H1 (cell line): Measurements from ENCODE around the gene ABLIM1. TPM values are rescaled to one million over a fixed set of nuclear protein-coding genes. Genes with fewer than 3 reads are reported as not detected.

ENCODE experiments used
- CTCF ChIA-PET: fragments of 300-600 bp; sonication (Branson Sonifier 250); formaldehyde crosslinking; loops from one replicate; lab custom pipeline; 2021; ENCODE audit not compliant: partially characterized antibody; lab: Charles Lee
- POLR2A ChIA-PET: fragments of 300-600 bp; sonication (Branson Sonifier 250); formaldehyde crosslinking; loops from one replicate; lab custom pipeline; 2021; ENCODE audit warnings: inconsistent platforms; ENCODE audit not compliant: partially characterized antibody; lab: Charles Lee
- DNase-seq, 2 experiments: peaks; one replicate each; pipeline versions ENCODE4 v3.0.0 to v3.0.0-alpha.2; 2010 to 2022; ENCODE audit warnings: low spot score in 2 of 2, low read depth in 1 of 2, mixed read lengths in 1 of 2
- FAIRE-seq: peaks from 2 replicates; lab custom pipeline; 2011; peaks lifted over from hg19 to GRCh38; lab: Jason Lieb, UNC
- H2AFZ ChIP-seq: 2 replicates; pipeline ENCODE4 v1.8.1; 2012; ENCODE audit warnings: low read length, inconsistent platforms
- H2AK5ac ChIP-seq: 2 replicates; pipeline ENCODE4 v1.6.1; 2013; ENCODE audit warnings: low read depth, low read length
- H2BK120ac ChIP-seq: replicated peaks from 2 replicates; pipeline ENCODE3; 2013; ENCODE audit warnings: low read depth, low read length, inconsistent platforms
- H2BK12ac ChIP-seq: 2 replicates; pipeline ENCODE4 v1.6.1; 2013; ENCODE audit warnings: low read depth, low read length
- H2BK15ac ChIP-seq: 2 replicates; pipeline ENCODE4 v1.6.1; 2013; ENCODE audit warnings: low read length
- H2BK20ac ChIP-seq: 2 replicates; pipeline ENCODE4 v1.6.1; 2013; ENCODE audit warnings: low read length
- H2BK5ac ChIP-seq: 2 replicates; pipeline ENCODE4 v1.6.1; 2013; ENCODE audit warnings: low read depth, low read length
- H3K14ac ChIP-seq: 2 replicates; pipeline ENCODE4 v1.6.1; 2013; ENCODE audit warnings: inconsistent platforms; ENCODE audit not compliant: insufficient read length
- H3K18ac ChIP-seq: 2 replicates; pipeline ENCODE4 v1.6.1; 2013; ENCODE audit warnings: low read length; ENCODE audit errors: extremely low read depth
- H3K23ac ChIP-seq: 2 replicates; pipeline ENCODE4 v1.6.1; 2013; ENCODE audit warnings: inconsistent platforms; ENCODE audit not compliant: insufficient read length
- H3K23me2 ChIP-seq: 2 replicates; pipeline ENCODE4 v1.6.1; 2013; ENCODE audit warnings: low read depth, low read length
- H3K27ac ChIP-seq: 2 replicates; pipeline ENCODE4 v1.6.1; 2011; ENCODE audit warnings: low read depth, low read length, inconsistent platforms
- H3K27me3 ChIP-seq, 4 experiments: replicated peaks in 1 of 4; 1 replicate in 1 of 4; 2 replicates in 3 of 4; pipeline versions ENCODE4 v1.6.1 to v1.8.1; 2011 to 2013; ENCODE audit warnings: low read length in 3 of 4, mild to moderate bottlenecking in 3 of 4, inconsistent platforms in 2 of 4, mixed read lengths in 2 of 4, moderate library complexity in 1 of 4; ENCODE audit not compliant: control insufficient read depth in 3 of 4, insufficient read depth in 3 of 4; ENCODE audit errors: extremely low read depth in 1 of 4
- H3K36me3 ChIP-seq, 4 experiments: 2 replicates each; pipeline versions ENCODE4 v1.6.1 to v1.8.1; 2011 to 2013; ENCODE audit warnings: mild to moderate bottlenecking in 4 of 4, low read length in 3 of 4, moderate library complexity in 2 of 4, control low read depth in 1 of 4, inconsistent platforms in 1 of 4; ENCODE audit not compliant: insufficient read depth in 4 of 4, control insufficient read depth in 2 of 4
- H3K4ac ChIP-seq: replicated peaks from 2 replicates; pipeline ENCODE3; 2013; ENCODE audit warnings: low read length, low read depth, mixed read lengths, inconsistent platforms; ENCODE audit not compliant: insufficient read length
- H3K4me1 ChIP-seq, 4 experiments: replicated peaks in 1 of 4; 1 replicate in 1 of 4; 2 replicates in 3 of 4; pipeline versions ENCODE4 v1.6.1 to v1.8.1; 2011 to 2013; ENCODE audit warnings: low read length in 3 of 4, inconsistent platforms in 2 of 4, mixed read lengths in 1 of 4; ENCODE audit not compliant: insufficient read depth in 4 of 4, control insufficient read depth in 3 of 4
- H3K4me2 ChIP-seq, 2 experiments: 2 replicates each; pipeline versions ENCODE4 v1.6.1 to v1.8.1; 2011 to 2013; ENCODE audit warnings: low read depth in 2 of 2, low read length in 2 of 2, control low read depth in 1 of 2, inconsistent platforms in 1 of 2, mild to moderate bottlenecking in 1 of 2; ENCODE audit not compliant: insufficient read depth in 1 of 2
- H3K4me3 ChIP-seq, 4 experiments: fragments of 200-600, 300-600 bp in 1 of 4; sonication (generic), shearing (Covaris generic), sonication (Bioruptor Twin) in 1 of 4; 2 replicates each; pipeline versions ENCODE4 v1.5.1 to v1.8.1; 2011 to 2016; ENCODE audit warnings: low read length in 4 of 4, low read depth in 3 of 4, control low read depth in 2 of 4, inconsistent platforms in 2 of 4, mild to moderate bottlenecking in 2 of 4, mixed read lengths in 1 of 4, moderate library complexity in 1 of 4; ENCODE audit not compliant: insufficient read depth in 2 of 4; ENCODE audit errors: extremely low read depth in 1 of 4
- H3K56ac ChIP-seq: replicated peaks from 2 replicates; pipeline ENCODE3; 2013; ENCODE audit warnings: low read depth, mild to moderate bottlenecking, mixed read lengths, low read length, inconsistent platforms; ENCODE audit not compliant: insufficient read length
- H3K79me1 ChIP-seq: 2 replicates; pipeline ENCODE4 v1.6.1; 2013; ENCODE audit warnings: low read depth, low read length, control low read depth
- H3K79me2 ChIP-seq, 2 experiments: 2 replicates each; pipeline versions ENCODE4 v1.6.1 to v1.8.1; 2012 to 2013; ENCODE audit warnings: low read length in 2 of 2, mild to moderate bottlenecking in 2 of 2, inconsistent platforms in 1 of 2; ENCODE audit not compliant: insufficient read depth in 2 of 2, control insufficient read depth in 1 of 2
- H3K9ac ChIP-seq, 4 experiments: replicated peaks in 1 of 4; 1 replicate in 1 of 4; 2 replicates in 3 of 4; pipeline versions ENCODE4 v1.6.1 to v1.8.1; 2011 to 2013; ENCODE audit warnings: low read depth in 3 of 4, low read length in 3 of 4, control low read depth in 2 of 4, mild to moderate bottlenecking in 2 of 4, moderate library complexity in 2 of 4, inconsistent platforms in 1 of 4; ENCODE audit errors: extremely low read depth in 1 of 4
- H3K9me3 ChIP-seq, 2 experiments: 2 replicates each; pipeline versions ENCODE4 v1.6.1 to v1.8.1; 2012 to 2013; ENCODE audit warnings: mild to moderate bottlenecking in 2 of 2, moderate library complexity in 2 of 2, control low read depth in 1 of 2, inconsistent platforms in 1 of 2, low read depth in 1 of 2, low read length in 1 of 2, mixed read lengths in 1 of 2; ENCODE audit not compliant: insufficient read depth in 2 of 2
- H4K20me1 ChIP-seq, 2 experiments: replicated peaks in 1 of 2; 2 replicates each; pipeline versions ENCODE3 to v1.8.1; 2011 to 2013; ENCODE audit warnings: inconsistent platforms in 2 of 2, low read length in 2 of 2, mild to moderate bottlenecking in 1 of 2; ENCODE audit not compliant: insufficient read depth in 2 of 2, control insufficient read depth in 1 of 2
- H4K5ac ChIP-seq: 2 replicates; pipeline ENCODE4 v1.6.1; 2013; ENCODE audit warnings: low read length, low read depth, mixed read lengths, inconsistent platforms; ENCODE audit not compliant: insufficient read length
- H4K8ac ChIP-seq: 2 replicates; pipeline ENCODE4 v1.8.0; 2013; ENCODE audit warnings: mild to moderate bottlenecking, moderate library complexity, low read length, inconsistent platforms; ENCODE audit not compliant: insufficient read depth; ENCODE audit errors: extremely low read depth
- H4K91ac ChIP-seq: replicated peaks from 2 replicates; pipeline ENCODE3; 2013; ENCODE audit warnings: low read length, mixed read lengths, inconsistent platforms; ENCODE audit not compliant: insufficient read length
- E2F6 ChIP-seq: IDR thresholded peaks from 2 replicates; pipeline ENCODE4 v1.6.1; 2012; ENCODE audit warnings: inconsistent platforms
- EZH2 ChIP-seq: fragments of 200-600 bp; sonication (generic); IDR thresholded peaks from 2 replicates; pipeline ENCODE4 v1.7.1; 2012; ENCODE audit warnings: low read depth, mild to moderate bottlenecking, moderate library complexity, low read length, inconsistent platforms; ENCODE audit not compliant: severe bottlenecking
- JUND ChIP-seq: IDR thresholded peaks from 2 replicates; pipeline ENCODE4 v1.6.1; 2011; ENCODE audit warnings: mild to moderate bottlenecking, improper control_type of control experiment, low read length
- KDM1A ChIP-seq: fragments of 200-600, 300-600 bp; sonication (generic); IDR thresholded peaks from 2 replicates; pipeline ENCODE4 v1.7.1; 2016; ENCODE audit warnings: mild to moderate bottlenecking, low read length, borderline replicate concordance
- TCF12 ChIP-seq: IDR thresholded peaks from 2 replicates; pipeline ENCODE4 v1.6.1; 2011; ENCODE audit warnings: low read depth, mild to moderate bottlenecking, low read length
- WGBS, 2 experiments: shearing (Covaris generic) in 1 of 2; methylation state at CpG; one replicate each; pipeline versions ENCODE4 v1.1.6 to v1.1.7; 2013 to 2015; ENCODE audit warnings: low lambda C conversion rate in 2 of 2, mixed read lengths in 2 of 2, inconsistent platforms in 1 of 2, low coverage in 1 of 2, missing lambda C conversion rate in 1 of 2; ENCODE audit not compliant: insufficient replicate concordance in 2 of 2, insufficient coverage in 1 of 2, insufficient read length in 1 of 2; ENCODE audit errors: extremely low coverage in 1 of 2, missing lambda C conversion rate in 1 of 2; 5-methylcytosine and 5-hydroxymethylcytosine counted together
- polyA plus RNA-seq, 7 experiments: library from polyadenylated mRNA; depleted of rRNA in 3 of 7; stranded (reverse) in 5 of 7; unstranded in 2 of 7; fragments of >200 nt in 5 of 7; fragments of 200-250 nt in 2 of 7; gene quantifications; 1 replicate in 5 of 7; 2 replicates in 1 of 7; 4 replicates in 1 of 7; pipeline versions ENCODE4 v1.2.1 to v1.2.3, GENCODE V29; 2011 to 2013; ENCODE audit warnings: missing spikeins in 2 of 7, mixed read lengths in 2 of 7
- total RNA-seq: library from RNA; stranded (reverse); fragmentation: NEBNext Ultra II Directional; extraction: Animal tissue kit (Norgen Biotek cat#: 25700); gene quantifications from 2 replicates; pipeline ENCODE4 v1.2.1, GENCODE V29; 2021

ABLIM1 gene
- total and polyA plus RNA-seq, 2 of the 8 experiments (the other 6 are each of a cell fraction or from before 2014, with no cell fraction given) = 51.2 to 51.7 TPM

- no peaks in the 10 kb centered on the region for H3K36me3 ChIP-seq
- H3K79me2 ChIP-seq = no peaks in the 10 kb centered on the region
- no peak overlapping the region for H3K23ac ChIP-seq
- no peak for DNase-seq
- no peak overlapping the region for H3K56ac ChIP-seq
- H2AK5ac ChIP-seq = no peak overlapping the region
- H3K4me1 ChIP-seq = no peaks in the 10 kb centered on the region
- H2BK5ac ChIP-seq = no peak overlapping the region
- no peak overlapping the region for H2BK120ac ChIP-seq
- no peaks in the 10 kb centered on the region for H3K9me3 ChIP-seq
- H2BK12ac ChIP-seq = no peak overlapping the region
- H3K27me3 ChIP-seq = no peaks in the 10 kb centered on the region
- H3K27ac ChIP-seq = no peak overlapping the region
- H3K9ac ChIP-seq = no peak overlapping the region
- no peak overlapping the region for H3K4me2 ChIP-seq
- no peak overlapping the region for H3K14ac ChIP-seq
- no peak overlapping the region for H2BK20ac ChIP-seq
- POLR2A ChIA-PET = no interaction called here
- no peak for TF ChIP-seq TCF12
- peak; percentile 69; the same call in 1 of the 2 replicates for TF ChIP-seq JUND
- no peak for TF ChIP-seq EZH2
- no peak for TF ChIP-seq E2F6
- no peak for TF ChIP-seq KDM1A
- H3K79me1 ChIP-seq = no peaks in the 10 kb centered on the region
- H2BK15ac ChIP-seq = no peak overlapping the region
- no peak overlapping the region for H4K91ac ChIP-seq
- H4K5ac ChIP-seq = no peak overlapping the region
- H3K4me3 ChIP-seq = no peak overlapping the region
- no peak overlapping the region for H3K4ac ChIP-seq
- CTCF ChIA-PET = interaction anchor here (0.5 to 10.9 kb wide), 4 partner anchors 62 to 389 kb away, joined by 3 to 155 read pairs (median 3); no protein-coding TSS in a partner anchor
- H4K8ac ChIP-seq = no peak overlapping the region
- no peak overlapping the region for H2AFZ ChIP-seq
- FAIRE-seq = no peak
- no peaks in the 10 kb centered on the region for H3K23me2 ChIP-seq
- WGBS, 2 experiments = 46% methylated on average over 1 of the region's 1 CpG; no CpG with 5 or more reads in 1 of the 2 experiments
- H3K18ac ChIP-seq = no peak overlapping the region
- H4K20me1 ChIP-seq = no peaks in the 10 kb centered on the region
Measured at GRCh38 chr10:114691442-114691941, 33.4 kb upstream of the ABLIM1 start.
